AG04449 (cell line): ENCODE results near the gene CTNNAL1.
A peak's percentile ranks its signal among the peaks of the same experiment; 100 is the strongest.
"Not testable (repeated sequence)": the region's sequence is repeated elsewhere in the genome, so short reads cannot be mapped to it uniquely, and the experiment has no call there.

Source experiments
- CTCF ChIA-PET: fragments of 350-600 bp; formaldehyde crosslinking; extraction: SDS; loops from one replicate; lab custom pipeline; 2021; ENCODE audit warnings: antibody characterized with exemption; lab: Yijun Ruan, JAX
- POLR2A ChIA-PET: fragments of 400-600, 350-600 bp; formaldehyde crosslinking; extraction: SDS; loops from one replicate; lab custom pipeline; 2020; ENCODE audit warnings: antibody characterized with exemption, inconsistent platforms; lab: Yijun Ruan, JAX
- DNase-seq: peaks from one replicate; pipeline ENCODE4 v3.0.0-alpha.2; 2010; ENCODE audit warnings: low read depth, low spot score
- H3K4me3 ChIP-seq: 2 replicates; pipeline ENCODE4 v1.5.1; 2011; ENCODE audit warnings: low read depth, mild to moderate bottlenecking, control low read depth, low read length
- TF ChIP-seq, protein P1 (sequence below): IDR thresholded peaks from one replicate; pipeline ENCODE4 v1.5.1; 2011; ENCODE audit warnings: mild to moderate bottlenecking, moderate library complexity, low read length, control low read depth, inconsistent platforms; ENCODE audit not compliant: insufficient read depth; ENCODE audit errors: missing control alignments

Gene CTNNAL1

DNA sequence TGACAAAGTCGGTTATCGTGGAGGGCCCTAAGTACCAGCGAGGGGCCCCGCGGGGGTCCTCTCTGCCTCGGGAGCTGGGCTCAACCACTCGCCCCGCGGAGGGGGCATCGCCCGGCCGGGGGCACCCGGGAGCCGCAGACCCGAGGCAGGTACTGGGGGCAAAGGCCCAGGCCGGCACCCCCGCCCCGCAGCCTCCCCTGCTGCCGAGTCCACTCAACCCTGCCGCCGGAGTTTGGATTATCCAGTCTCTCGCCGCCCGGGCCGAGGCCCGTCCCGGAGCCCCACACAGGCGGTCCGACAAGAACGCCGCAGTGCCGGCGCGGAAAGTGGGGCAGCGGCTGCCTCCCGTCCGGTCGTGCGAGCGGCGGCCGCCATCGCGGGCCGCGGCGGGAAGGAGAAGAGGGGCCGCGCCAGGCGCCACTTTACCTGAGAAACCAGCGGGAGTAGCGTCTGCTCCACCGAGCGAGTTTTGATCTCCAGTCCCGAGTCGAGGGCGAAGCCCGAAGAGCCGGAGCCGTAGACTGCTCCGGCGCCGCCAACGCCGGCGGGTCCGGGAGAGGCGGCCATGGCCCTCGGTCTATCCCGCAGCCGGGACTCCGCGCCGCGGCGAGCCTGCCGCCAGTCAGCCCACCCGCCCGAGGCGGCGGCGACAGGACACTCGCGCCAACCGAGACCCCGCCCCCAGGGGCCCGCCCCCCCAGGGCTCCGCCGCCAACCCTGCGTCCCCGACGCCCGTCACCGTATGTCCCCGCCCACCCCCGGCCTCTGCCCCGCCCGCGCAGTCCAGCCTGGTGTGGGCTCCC, at the start of gene CTNNAL1:
TSS of gene CTNNAL1 (minus strand) at position 624 of the 803 bp plus-strand sequence. CDS start at position 567, 57 bp downstream.
- TF ChIP-seq, protein P1, sequence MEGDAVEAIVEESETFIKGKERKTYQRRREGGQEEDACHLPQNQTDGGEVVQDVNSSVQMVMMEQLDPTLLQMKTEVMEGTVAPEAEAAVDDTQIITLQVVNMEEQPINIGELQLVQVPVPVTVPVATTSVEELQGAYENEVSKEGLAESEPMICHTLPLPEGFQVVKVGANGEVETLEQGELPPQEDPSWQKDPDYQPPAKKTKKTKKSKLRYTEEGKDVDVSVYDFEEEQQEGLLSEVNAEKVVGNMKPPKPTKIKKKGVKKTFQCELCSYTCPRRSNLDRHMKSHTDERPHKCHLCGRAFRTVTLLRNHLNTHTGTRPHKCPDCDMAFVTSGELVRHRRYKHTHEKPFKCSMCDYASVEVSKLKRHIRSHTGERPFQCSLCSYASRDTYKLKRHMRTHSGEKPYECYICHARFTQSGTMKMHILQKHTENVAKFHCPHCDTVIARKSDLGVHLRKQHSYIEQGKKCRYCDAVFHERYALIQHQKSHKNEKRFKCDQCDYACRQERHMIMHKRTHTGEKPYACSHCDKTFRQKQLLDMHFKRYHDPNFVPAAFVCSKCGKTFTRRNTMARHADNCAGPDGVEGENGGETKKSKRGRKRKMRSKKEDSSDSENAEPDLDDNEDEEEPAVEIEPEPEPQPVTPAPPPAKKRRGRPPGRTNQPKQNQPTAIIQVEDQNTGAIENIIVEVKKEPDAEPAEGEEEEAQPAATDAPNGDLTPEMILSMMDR = no peak
- POLR2A ChIA-PET = interaction anchor here (0.6 kb wide), 1 partner anchor 144 kb away, joined by 4 read pairs; no protein-coding TSS in a partner anchor
- H3K4me3 ChIP-seq = peak within 1 kb of the TSS; percentile 80
- DNase-seq = no peak
- CTCF ChIA-PET = no interaction called here

GRCh38 chr9:109062543-109062942, 49.2 kb upstream of the CTNNAL1 start:
- POLR2A ChIA-PET = no interaction called here
- H3K4me3 ChIP-seq = no peak overlapping the region
- DNase-seq = no peak
- CTCF ChIA-PET = no interaction called here
- TF ChIP-seq, protein P1 = no peak

- DNase-seq = no peak
- CTCF ChIA-PET = interaction anchor here (1.9 kb wide), 1 partner anchor 12 kb away, joined by 4 read pairs; no protein-coding TSS in a partner anchor
- POLR2A ChIA-PET = no interaction called here
- TF ChIP-seq, protein P1 = no peak
- H3K4me3 ChIP-seq = no peak overlapping the region
Observed at GRCh38 chr9:109060191-109060590, 46.9 kb upstream of the CTNNAL1 start.

DNA sequence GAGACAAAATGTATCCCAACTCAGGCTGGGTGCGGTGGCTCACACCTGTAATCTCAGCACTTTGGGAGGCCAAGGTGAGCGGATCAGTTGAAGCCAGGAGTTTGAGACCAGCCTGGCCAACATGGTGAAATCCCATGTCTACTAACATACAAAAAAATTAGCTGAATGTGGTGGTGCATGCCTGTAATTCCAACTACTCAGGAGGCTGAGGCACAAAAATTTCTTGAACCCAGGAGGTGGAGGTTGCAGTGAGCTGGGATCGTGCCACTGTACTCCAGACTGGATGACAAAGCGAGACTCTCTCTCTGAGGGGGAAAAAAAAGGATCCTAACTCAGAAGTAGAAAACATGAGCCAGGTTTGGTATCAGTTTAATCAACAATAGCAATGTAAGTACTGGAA, 39.8 kb upstream of the CTNNAL1 start:
- CTCF ChIA-PET, POLR2A ChIA-PET: not testable (repeated sequence)

DNA sequence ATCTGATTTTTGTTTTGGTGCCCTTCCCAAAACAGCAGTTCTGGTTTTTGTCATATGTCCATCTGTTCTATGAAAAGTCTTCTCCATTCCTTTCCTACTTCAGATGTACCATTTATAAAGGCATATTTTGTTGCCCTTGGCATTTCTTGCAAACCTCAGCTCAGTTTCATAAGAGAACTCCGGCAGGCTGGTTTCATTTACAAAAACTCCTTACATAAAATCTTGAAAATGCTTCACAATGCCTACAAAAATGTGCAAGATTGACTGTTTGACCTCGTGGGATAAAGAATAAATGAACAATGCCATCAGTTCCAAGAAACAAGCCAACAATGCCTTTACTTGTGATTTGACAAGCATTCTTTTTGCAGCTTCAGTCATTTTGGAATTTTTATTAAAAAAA, 39.1 kb upstream of the CTNNAL1 start:
- TF ChIP-seq, protein P1 = no peak
- ChIA-PET CTCF (no interaction called here), POLR2A (no interaction called here)
- no peak overlapping the region for H3K4me3 ChIP-seq
- no peak for DNase-seq

More for the DNA sequence above, 39.8 kb upstream of the CTNNAL1 start:
- H3K4me3 ChIP-seq, DNase-seq: not testable (repeated sequence)

GRCh38 chr9:109051733-109052132, 38.4 kb upstream of the CTNNAL1 start:
- H3K4me3 ChIP-seq = no peak overlapping the region
- no peak for DNase-seq
- TF ChIP-seq, protein P1 = no peak
- CTCF ChIA-PET = no interaction called here
- POLR2A ChIA-PET = no interaction called here
